ENCODE measurements around the gene NKIRAS1.
"Not testable (repeated sequence)": the region's sequence is repeated elsewhere in the genome, so short reads cannot be mapped to it uniquely, and the experiment has no call there.

NKIRAS1 gene

DNA sequence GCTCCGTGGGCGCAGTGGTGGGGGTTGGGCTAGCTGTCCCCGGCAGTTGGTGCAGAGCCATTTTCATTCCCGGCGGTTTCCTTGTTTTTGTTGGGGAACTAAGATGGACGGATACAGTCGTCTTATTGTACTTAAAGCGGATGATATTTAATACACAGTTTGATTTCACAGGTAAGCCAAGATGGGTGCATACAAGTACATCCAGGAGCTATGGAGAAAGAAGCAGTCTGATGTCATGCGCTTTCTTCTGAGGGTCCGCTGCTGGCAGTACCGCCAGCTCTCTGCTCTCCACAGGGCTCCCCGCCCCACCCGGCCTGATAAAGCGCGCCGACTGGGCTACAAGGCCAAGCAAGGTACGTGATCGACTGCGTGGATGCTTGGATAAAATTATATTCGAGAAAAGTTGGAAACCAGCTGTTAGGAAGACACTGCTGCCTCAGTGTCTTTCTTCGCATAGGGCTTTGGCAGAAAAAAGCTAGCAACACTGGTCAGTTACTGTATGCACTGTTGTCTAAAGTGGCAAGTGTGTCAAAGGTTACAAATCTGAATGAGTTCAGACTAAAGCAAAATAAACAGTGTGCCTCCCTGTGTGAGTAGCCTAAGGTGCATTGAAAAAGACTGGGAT lies 1.0 kb upstream of the NKIRAS1 start:
- peaks cover 29% of the 10 kb centered on the region for H3K4me1 ChIP-seq (ENCODE audit: insufficient read depth, low read length)
- not testable (repeated sequence) for H3K9me3 ChIP-seq (ENCODE audit: low read length); H3K27me3 ChIP-seq (ENCODE audit: control insufficient read depth in 1 of 2, insufficient read depth in 2 of 2, low read length in 2 of 2)
- peak overlapping the region; percentile 90 for H3K9ac ChIP-seq (ENCODE audit: low read length)
- H3K36me3 ChIP-seq (ENCODE audit: insufficient read depth, low read length): peaks cover 39% of the 10 kb centered on the region
- H3K27ac ChIP-seq (ENCODE audit: low read depth, low read length): peak overlapping the region; percentile 94
- peak overlapping the region; percentile 90 to 99 for H3K4me3 ChIP-seq (ENCODE audit: low read depth in 1 of 2, low read length in 2 of 2)

DNA sequence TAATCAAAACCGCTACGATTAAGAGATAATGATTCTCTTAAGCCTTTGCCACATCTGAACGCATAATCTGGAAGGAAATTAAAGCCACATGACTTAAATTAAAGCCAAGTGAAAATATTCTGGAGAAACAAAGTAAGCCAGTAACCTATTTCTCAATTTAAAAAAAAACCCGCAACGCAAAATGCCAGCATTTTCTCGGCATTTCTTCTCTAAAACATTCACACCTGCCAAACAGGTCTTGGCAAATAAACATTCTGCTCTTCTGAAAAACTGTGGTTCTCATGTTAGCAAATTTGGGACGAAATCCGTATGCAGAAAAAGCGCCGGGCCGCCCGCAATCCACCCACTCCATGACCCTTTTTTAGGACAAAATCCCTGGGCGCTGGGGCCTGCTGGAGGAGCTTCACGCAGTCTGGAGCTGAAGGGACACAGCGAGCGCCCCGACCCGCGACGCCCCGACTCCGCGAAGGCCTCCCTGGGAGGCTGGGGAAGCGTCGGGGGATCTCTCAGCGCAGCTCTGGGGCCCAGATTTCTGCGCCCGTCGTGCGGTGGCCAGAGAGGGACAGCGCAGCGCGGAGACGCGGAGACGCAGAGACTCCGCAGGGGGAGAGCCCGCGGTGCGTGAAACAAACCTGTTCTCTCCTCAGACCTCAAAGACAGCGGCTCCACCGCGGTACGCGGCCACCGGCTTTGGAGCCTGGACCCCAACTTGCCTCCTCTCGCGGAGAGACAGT lies 471 bp downstream of the NKIRAS1 start:
- peak overlapping the region; percentile 90 to 99 for H3K4me3 ChIP-seq (ENCODE audit: low read depth in 1 of 2, low read length in 2 of 2)
- H3K9me3 ChIP-seq (ENCODE audit: low read length): no peaks in the 10 kb centered on the region
- H3K9ac ChIP-seq (ENCODE audit: low read length): peak overlapping the region; percentile 67
- H3K36me3 ChIP-seq (ENCODE audit: insufficient read depth, low read length): peaks cover 29% of the 10 kb centered on the region
- H3K27ac ChIP-seq (ENCODE audit: low read depth, low read length): peak overlapping the region; percentile 94
- H3K27me3 ChIP-seq (ENCODE audit: control insufficient read depth in 1 of 2, insufficient read depth in 2 of 2, low read length in 2 of 2): no peaks in the 10 kb centered on the region
- peaks cover 29% of the 10 kb centered on the region for H3K4me1 ChIP-seq (ENCODE audit: insufficient read depth, low read length)

DNA sequence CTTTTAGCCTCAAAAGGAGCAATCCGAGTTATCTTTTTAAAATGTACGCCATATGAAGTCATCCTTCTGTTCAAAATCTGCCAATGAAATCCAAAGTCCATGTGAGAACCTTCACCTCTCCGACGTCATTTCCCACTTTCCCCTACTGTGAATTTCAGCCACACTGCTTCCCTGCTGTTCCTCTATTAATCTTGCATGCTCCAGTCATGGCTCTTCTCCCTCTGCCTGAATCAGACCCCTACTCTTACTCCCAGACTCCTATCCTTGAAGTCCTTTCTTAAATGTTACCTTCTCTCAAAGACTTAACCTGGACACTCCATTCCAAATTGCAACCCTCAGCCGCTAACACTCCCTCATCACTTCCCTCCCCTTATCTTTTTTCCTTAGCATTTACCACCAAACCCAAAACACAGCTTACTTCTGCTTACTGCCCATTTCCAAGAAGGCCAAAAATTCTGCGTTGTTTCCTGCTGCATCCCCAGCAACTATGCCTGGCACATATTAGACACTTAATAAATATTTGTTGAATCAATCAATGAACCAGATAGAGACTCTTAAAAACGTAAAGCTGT lies 1.2 kb downstream of the NKIRAS1 start:
- Histone ChIP-seq H3K9ac (ENCODE audit: low read length) (no peak overlapping the region), H3K36me3 (ENCODE audit: insufficient read depth, low read length) (peaks cover 23% of the 10 kb centered on the region), H3K27ac (ENCODE audit: low read depth, low read length) (no peak overlapping the region), H3K9me3 (ENCODE audit: low read length) (no peaks in the 10 kb centered on the region), H3K4me3 (ENCODE audit: low read depth in 1 of 2, low read length in 2 of 2) (peak overlapping the region in 1 of 2 donors; percentile 99), H3K4me1 (ENCODE audit: insufficient read depth, low read length) (peaks cover 29% of the 10 kb centered on the region), H3K27me3 (ENCODE audit: control insufficient read depth in 1 of 2, insufficient read depth in 2 of 2, low read length in 2 of 2) (no peaks in the 10 kb centered on the region)

DNA sequence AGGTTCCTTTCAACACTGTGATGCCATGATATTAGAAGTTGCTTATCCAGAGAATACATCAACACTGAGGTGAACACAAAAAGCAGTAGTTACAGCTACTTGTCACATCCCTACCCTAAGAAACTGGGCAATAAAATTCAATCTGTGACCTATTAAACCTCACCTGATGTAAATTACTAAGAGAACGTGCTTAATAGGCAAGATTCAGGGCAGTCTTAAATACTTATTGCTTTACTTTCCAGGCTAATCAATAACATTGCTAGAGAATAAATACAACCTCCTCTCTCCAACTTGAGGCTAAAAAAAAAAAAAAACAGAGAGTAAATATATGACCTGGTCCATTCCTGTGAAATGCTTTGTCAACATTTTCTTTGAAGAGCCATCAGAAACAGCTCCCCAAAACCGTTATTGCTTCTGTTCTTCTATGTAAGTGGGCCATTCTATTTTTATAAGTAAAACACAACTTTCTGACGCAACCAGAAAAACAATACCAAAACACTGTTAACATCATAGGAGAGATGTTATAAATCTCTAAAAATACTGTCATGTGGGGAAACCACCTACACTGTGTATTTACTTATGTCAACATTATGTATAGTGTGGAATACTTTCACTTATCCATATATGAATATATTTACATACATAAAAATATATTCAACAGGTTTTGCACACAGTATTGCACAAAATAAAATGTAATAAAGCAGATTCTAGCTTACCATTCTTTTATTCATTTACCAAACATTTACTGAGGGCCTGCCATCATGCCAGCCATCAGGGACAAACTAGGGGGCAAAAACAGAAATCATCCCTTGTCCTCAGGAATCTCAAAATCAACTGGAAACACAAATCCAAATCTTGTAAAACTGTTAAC lies 2.7 kb downstream of the NKIRAS1 start:
- H3K9ac ChIP-seq (ENCODE audit: low read length): no peak overlapping the region
- no peak overlapping the region for H3K4me3 ChIP-seq (ENCODE audit: low read depth in 1 of 2, low read length in 2 of 2)
- H3K27ac ChIP-seq (ENCODE audit: low read depth, low read length): no peak overlapping the region
- peaks cover 17% of the 10 kb centered on the region for H3K36me3 ChIP-seq (ENCODE audit: insufficient read depth, low read length)
- peaks cover 21% of the 10 kb centered on the region for H3K4me1 ChIP-seq (ENCODE audit: insufficient read depth, low read length)
- H3K27me3 ChIP-seq (ENCODE audit: control insufficient read depth in 1 of 2, insufficient read depth in 2 of 2, low read length in 2 of 2): no peaks in the 10 kb centered on the region
- H3K9me3 ChIP-seq (ENCODE audit: low read length): no peaks in the 10 kb centered on the region

DNA sequence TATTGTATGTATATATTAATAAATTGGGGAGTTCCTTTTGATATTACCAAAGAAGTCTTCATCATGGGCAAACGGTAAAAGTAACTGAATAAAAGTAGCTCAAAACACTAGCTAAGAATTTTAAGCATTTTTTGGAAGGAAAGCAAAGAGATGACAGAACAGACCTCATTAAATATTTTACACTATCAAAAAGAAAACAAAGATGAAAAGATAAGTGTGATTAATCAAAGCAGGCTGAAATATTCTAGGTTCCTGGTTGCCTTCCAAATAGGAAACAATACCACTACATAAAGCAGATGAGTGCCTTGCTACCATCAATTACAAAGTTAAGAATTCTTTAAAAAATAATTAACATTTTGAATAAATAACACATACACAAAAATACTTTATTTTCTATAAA lies 3.6 kb downstream of the NKIRAS1 start:
- H3K4me3 ChIP-seq (ENCODE audit: low read depth in 1 of 2, low read length in 2 of 2): no peak overlapping the region
- no peaks in the 10 kb centered on the region for H3K27me3 ChIP-seq (ENCODE audit: control insufficient read depth in 1 of 2, insufficient read depth in 2 of 2, low read length in 2 of 2)
- peaks cover 13% of the 10 kb centered on the region for H3K36me3 ChIP-seq (ENCODE audit: insufficient read depth, low read length)
- H3K9me3 ChIP-seq (ENCODE audit: low read length): no peaks in the 10 kb centered on the region
- no peak overlapping the region for H3K9ac ChIP-seq (ENCODE audit: low read length)
- peaks cover 15% of the 10 kb centered on the region for H3K4me1 ChIP-seq (ENCODE audit: insufficient read depth, low read length)
- no peak overlapping the region for H3K27ac ChIP-seq (ENCODE audit: low read depth, low read length)

DNA sequence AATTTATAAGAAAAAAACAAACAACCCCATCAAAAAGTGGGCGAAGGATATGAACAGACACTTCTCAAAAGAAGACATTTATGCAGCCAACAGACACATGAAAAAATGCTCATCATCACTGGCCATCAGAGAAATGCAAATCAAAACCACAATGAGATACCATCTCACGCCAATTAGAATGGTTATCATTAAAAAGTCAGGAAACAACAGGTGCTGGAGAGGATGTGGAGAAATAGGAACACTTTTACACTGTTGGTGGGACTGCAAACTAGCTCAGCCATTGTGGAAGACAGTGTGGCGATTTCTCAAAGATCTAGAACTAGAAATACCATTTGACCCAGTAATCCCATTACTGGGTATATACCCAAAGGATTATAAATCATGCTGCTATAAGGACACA lies 4.5 kb downstream of the NKIRAS1 start:
- not testable (repeated sequence) for H3K27me3 ChIP-seq (ENCODE audit: control insufficient read depth in 1 of 2, insufficient read depth in 2 of 2, low read length in 2 of 2)

DNA sequence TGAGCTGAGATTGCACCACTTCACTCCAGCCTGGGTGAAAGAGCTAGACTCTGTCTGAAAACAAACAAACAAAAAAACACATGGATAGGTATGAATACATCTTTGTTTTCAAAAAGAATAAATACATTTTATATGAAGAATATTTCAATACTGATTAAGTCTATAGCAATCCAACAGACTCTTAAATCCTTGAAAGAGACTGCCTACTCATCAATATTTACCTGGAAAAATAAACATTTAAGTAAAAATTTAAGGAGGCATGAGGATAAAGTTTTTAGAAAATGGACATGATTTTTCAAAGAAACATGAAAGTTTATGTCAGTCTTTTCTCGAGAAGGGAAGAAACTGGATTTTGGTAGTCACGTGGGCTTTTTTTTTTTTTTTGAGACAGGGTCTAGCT lies 5.4 kb downstream of the NKIRAS1 start:
- H3K27ac ChIP-seq (ENCODE audit: low read depth, low read length): no peak overlapping the region
- H3K4me3 ChIP-seq (ENCODE audit: low read depth in 1 of 2, low read length in 2 of 2): no peak overlapping the region
- peaks cover 9% of the 10 kb centered on the region for H3K36me3 ChIP-seq (ENCODE audit: insufficient read depth, low read length)
- H3K4me1 ChIP-seq (ENCODE audit: insufficient read depth, low read length): peaks cover 9% of the 10 kb centered on the region
- H3K9me3 ChIP-seq (ENCODE audit: low read length): no peaks in the 10 kb centered on the region
- no peaks in the 10 kb centered on the region for H3K27me3 ChIP-seq (ENCODE audit: control insufficient read depth in 1 of 2, insufficient read depth in 2 of 2, low read length in 2 of 2)
- no peak overlapping the region for H3K9ac ChIP-seq (ENCODE audit: low read length)

More for the DNA sequence above, 4.5 kb downstream of the NKIRAS1 start:
- not testable (repeated sequence) for H3K36me3 ChIP-seq (ENCODE audit: insufficient read depth, low read length); H3K9me3 ChIP-seq (ENCODE audit: low read length); H3K4me3 ChIP-seq (ENCODE audit: low read depth in 1 of 2, low read length in 2 of 2); H3K27ac ChIP-seq (ENCODE audit: low read depth, low read length); H3K4me1 ChIP-seq (ENCODE audit: insufficient read depth, low read length); H3K9ac ChIP-seq (ENCODE audit: low read length)

DNA sequence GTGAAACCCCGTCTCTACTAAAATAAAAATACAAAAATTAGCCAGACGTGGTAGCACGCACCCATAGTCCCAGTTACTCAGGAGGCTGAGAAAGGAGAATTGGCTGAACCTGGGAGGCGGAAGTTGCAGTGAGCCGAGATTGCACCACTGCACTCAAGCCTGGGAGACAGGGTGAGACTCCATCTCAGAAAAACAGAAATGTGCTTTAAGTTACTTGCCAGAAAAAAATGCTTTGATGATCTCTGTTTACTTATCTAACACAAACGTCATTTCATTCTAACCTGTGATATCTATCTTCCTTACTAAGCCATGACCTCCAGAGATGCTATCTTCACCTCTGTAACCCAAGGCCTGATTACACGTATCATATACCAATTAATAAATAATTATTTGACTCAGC lies 7.4 kb downstream of the NKIRAS1 start:
- Histone ChIP-seq H3K27me3 (ENCODE audit: control insufficient read depth in 1 of 2, insufficient read depth in 2 of 2, low read length in 2 of 2) (no peaks in the 10 kb centered on the region), H3K4me1 (ENCODE audit: insufficient read depth, low read length) (no peaks in the 10 kb centered on the region), H3K36me3 (ENCODE audit: insufficient read depth, low read length) (peaks cover 9% of the 10 kb centered on the region), H3K9ac (ENCODE audit: low read length) (no peak overlapping the region), H3K4me3 (ENCODE audit: low read depth in 1 of 2, low read length in 2 of 2) (no peak overlapping the region), H3K27ac (ENCODE audit: low read depth, low read length) (no peak overlapping the region), H3K9me3 (ENCODE audit: low read length) (no peaks in the 10 kb centered on the region)

DNA sequence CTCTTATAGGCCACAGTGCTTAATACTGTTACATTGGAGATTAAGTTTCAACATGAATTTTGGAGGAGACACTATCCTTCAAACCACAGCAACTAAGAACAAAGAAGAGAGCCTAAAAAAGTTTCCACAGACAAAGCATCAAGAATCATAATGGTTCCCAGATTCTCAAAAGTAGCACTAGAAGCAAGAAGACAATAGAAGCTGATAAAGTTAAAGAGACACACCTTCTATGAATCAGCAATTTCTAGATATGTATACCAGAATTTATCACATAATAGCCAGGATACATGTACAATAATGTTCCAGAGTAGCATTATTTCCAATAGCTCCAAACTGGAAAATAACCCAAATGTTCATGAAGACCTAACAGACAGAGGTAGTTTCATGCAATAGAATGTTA lies 12.2 kb downstream of the NKIRAS1 start:
- H3K36me3 ChIP-seq (ENCODE audit: insufficient read depth, low read length): peaks cover 4% of the 10 kb centered on the region
- H3K27me3 ChIP-seq (ENCODE audit: control insufficient read depth in 1 of 2, insufficient read depth in 2 of 2, low read length in 2 of 2): no peaks in the 10 kb centered on the region
- H3K4me3 ChIP-seq (ENCODE audit: low read depth in 1 of 2, low read length in 2 of 2): no peak overlapping the region
- H3K9me3 ChIP-seq (ENCODE audit: low read length): no peaks in the 10 kb centered on the region
- no peak overlapping the region for H3K27ac ChIP-seq (ENCODE audit: low read depth, low read length)
- no peaks in the 10 kb centered on the region for H3K4me1 ChIP-seq (ENCODE audit: insufficient read depth, low read length)
- H3K9ac ChIP-seq (ENCODE audit: low read length): no peak overlapping the region

DNA sequence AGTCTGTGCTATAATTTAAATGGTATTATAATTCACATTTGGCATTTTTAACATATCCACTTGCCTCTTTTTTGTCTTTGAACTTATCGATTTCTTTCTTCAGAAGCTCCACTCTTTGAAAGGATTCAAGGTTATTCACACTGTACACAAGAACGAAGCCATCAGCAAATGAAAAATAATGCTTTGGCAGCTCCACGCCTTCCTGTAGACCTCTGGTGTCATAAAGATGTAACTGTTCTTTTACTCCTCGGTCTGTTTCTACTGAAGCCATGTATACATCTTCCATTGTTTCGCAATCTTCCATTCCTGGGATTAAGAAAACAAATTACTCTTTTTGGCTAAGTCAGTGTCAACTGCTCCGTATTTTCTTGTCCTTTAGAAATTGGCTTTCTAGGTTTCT lies 16.0 kb downstream of the NKIRAS1 start:
- Histone ChIP-seq H3K9me3 (ENCODE audit: low read length) (no peaks in the 10 kb centered on the region), H3K27ac (ENCODE audit: low read depth, low read length) (no peak overlapping the region), H3K4me1 (ENCODE audit: insufficient read depth, low read length) (no peaks in the 10 kb centered on the region), H3K36me3 (ENCODE audit: insufficient read depth, low read length) (peaks cover 4% of the 10 kb centered on the region), H3K9ac (ENCODE audit: low read length) (no peak overlapping the region), H3K27me3 (ENCODE audit: control insufficient read depth in 1 of 2, insufficient read depth in 2 of 2, low read length in 2 of 2) (no peaks in the 10 kb centered on the region), H3K4me3 (ENCODE audit: low read depth in 1 of 2, low read length in 2 of 2) (no peak overlapping the region)

DNA sequence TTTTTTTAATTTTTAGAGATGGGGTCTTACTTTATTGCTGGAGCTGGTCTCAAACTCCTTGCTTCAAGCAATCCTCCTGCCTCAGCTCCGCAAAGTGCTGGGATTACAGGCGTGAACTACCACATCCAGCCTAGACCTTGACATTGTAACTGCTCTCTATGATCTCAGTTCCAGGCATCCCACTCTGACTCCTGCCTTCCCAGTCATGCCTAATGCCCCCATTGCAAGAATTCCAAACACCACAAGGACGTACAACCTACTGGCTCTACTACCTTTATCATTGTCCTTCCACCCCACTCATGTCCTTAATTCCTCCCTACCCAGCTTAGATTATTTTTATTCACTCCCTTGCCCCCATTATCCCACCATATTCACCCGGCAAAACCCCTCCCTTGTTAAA lies 21.6 kb downstream of the NKIRAS1 start:
- peaks cover 17% of the 10 kb centered on the region for H3K36me3 ChIP-seq (ENCODE audit: insufficient read depth, low read length)

More for the DNA sequence above, 21.6 kb downstream of the NKIRAS1 start:
- no peak overlapping the region for H3K9ac ChIP-seq (ENCODE audit: low read length)
- H3K9me3 ChIP-seq (ENCODE audit: low read length): no peaks in the 10 kb centered on the region
- H3K27ac ChIP-seq (ENCODE audit: low read depth, low read length): no peak overlapping the region
- H3K4me3 ChIP-seq (ENCODE audit: low read depth in 1 of 2, low read length in 2 of 2): no peak overlapping the region
- H3K27me3 ChIP-seq (ENCODE audit: control insufficient read depth in 1 of 2, insufficient read depth in 2 of 2, low read length in 2 of 2): no peaks in the 10 kb centered on the region
- no peaks in the 10 kb centered on the region for H3K4me1 ChIP-seq (ENCODE audit: insufficient read depth, low read length)

All from muscle layer of colon (tissue), 2 donors.